BE2C (cell line): ENCODE measurements around the gene TCIRG1.

Experiments
- DNase-seq: peaks from one replicate; pipeline ENCODE4 v3.0.0-alpha.2; 2020
- H3K27me3 ChIP-seq: fragments of 250-450 bp; sonication (Bioruptor Pico); 2 replicates; pipeline ENCODE4 v1.5.1; 2020; ENCODE audit warnings: mild to moderate bottlenecking
- H3K36me3 ChIP-seq: fragments of 250-450 bp; sonication (Bioruptor Pico); 2 replicates; pipeline ENCODE4 v1.5.1; 2020; ENCODE audit warnings: mild to moderate bottlenecking
- H3K4me1 ChIP-seq: fragments of 250-450 bp; sonication (Bioruptor Pico); 2 replicates; pipeline ENCODE4 v1.5.1; 2020
- H3K4me3 ChIP-seq: 2 replicates; pipeline ENCODE4 v1.5.1; 2011; ENCODE audit warnings: low read depth, low read length
- H3K9me3 ChIP-seq: fragments of 250-450 bp; sonication (Bioruptor Pico); 2 replicates; pipeline ENCODE4 v1.5.1; 2020
- TF ChIP-seq, protein P1 (sequence below): IDR thresholded peaks from 2 replicates; pipeline ENCODE4 v1.5.1; 2012; ENCODE audit warnings: mild to moderate bottlenecking, low read depth, low read length

The TCIRG1 gene

DNA sequence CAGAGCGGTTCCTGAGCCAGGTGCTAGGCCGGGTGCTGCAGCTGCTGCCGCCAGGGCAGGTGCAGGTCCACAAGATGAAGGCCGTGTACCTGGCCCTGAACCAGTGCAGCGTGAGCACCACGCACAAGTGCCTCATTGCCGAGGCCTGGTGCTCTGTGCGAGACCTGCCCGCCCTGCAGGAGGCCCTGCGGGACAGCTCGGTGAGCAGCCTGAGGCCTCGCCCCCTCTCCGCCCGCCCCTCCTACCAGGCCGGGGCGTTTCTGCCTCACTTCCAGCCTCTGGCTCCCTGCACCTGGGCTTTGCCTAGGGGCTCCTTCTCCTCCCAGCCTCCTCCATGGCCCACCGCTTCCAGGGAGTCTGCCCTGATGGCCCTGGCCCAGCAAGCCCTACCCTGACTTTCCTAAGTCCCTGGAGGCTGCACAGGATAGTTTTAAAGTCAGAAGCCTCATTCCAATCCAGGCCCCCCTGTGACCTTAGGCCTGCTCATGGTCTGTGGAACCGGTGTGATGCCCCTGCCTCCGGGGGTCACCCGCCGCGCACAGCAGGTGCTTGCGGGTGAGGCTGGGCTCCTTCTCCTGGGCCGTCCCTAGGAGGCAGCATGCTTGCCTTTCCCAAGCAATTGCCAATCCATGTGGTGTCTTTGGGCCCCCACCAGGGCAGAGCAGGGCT, 5.5 kb downstream of the TCIRG1 start:
- TF ChIP-seq, protein P1, sequence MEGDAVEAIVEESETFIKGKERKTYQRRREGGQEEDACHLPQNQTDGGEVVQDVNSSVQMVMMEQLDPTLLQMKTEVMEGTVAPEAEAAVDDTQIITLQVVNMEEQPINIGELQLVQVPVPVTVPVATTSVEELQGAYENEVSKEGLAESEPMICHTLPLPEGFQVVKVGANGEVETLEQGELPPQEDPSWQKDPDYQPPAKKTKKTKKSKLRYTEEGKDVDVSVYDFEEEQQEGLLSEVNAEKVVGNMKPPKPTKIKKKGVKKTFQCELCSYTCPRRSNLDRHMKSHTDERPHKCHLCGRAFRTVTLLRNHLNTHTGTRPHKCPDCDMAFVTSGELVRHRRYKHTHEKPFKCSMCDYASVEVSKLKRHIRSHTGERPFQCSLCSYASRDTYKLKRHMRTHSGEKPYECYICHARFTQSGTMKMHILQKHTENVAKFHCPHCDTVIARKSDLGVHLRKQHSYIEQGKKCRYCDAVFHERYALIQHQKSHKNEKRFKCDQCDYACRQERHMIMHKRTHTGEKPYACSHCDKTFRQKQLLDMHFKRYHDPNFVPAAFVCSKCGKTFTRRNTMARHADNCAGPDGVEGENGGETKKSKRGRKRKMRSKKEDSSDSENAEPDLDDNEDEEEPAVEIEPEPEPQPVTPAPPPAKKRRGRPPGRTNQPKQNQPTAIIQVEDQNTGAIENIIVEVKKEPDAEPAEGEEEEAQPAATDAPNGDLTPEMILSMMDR = peak; percentile 25; the same call in 1 of the 2 replicates
- Histone ChIP-seq H3K27me3 (no peaks in the 10 kb centered on the region), H3K4me1 (peaks cover 33% of the 10 kb centered on the region), H3K36me3 (no peaks in the 10 kb centered on the region), H3K4me3 (peak overlapping the region; percentile 46; the same call in 1 of the 2 replicates), H3K9me3 (no peaks in the 10 kb centered on the region)
- peak; percentile 46 for DNase-seq

DNA sequence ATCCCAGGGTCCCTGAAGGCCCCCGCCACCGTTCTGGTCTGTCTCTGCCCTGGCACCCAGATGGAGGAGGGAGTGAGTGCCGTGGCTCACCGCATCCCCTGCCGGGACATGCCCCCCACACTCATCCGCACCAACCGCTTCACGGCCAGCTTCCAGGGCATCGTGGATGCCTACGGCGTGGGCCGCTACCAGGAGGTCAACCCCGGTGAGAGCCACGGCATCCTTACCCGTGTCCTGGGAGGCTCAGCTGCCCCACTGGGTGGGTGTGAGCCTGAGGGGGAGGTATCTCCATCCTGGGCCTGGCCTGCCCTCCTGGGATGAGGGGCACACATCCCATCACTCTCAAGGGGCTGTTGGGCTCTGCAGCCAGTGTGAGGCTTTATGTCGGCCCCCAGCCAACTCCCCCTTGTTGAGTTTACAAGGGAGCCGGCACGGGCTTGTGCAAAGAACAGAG, 6.1 kb downstream of the TCIRG1 start:
- TF ChIP-seq, protein P1 = no peak
- H3K27me3 ChIP-seq = no peaks in the 10 kb centered on the region
- H3K9me3 ChIP-seq = no peaks in the 10 kb centered on the region
- no peak overlapping the region for H3K4me3 ChIP-seq
- DNase-seq = peak; percentile 11
- peaks cover 30% of the 10 kb centered on the region for H3K4me1 ChIP-seq
- H3K36me3 ChIP-seq = no peaks in the 10 kb centered on the region

DNA sequence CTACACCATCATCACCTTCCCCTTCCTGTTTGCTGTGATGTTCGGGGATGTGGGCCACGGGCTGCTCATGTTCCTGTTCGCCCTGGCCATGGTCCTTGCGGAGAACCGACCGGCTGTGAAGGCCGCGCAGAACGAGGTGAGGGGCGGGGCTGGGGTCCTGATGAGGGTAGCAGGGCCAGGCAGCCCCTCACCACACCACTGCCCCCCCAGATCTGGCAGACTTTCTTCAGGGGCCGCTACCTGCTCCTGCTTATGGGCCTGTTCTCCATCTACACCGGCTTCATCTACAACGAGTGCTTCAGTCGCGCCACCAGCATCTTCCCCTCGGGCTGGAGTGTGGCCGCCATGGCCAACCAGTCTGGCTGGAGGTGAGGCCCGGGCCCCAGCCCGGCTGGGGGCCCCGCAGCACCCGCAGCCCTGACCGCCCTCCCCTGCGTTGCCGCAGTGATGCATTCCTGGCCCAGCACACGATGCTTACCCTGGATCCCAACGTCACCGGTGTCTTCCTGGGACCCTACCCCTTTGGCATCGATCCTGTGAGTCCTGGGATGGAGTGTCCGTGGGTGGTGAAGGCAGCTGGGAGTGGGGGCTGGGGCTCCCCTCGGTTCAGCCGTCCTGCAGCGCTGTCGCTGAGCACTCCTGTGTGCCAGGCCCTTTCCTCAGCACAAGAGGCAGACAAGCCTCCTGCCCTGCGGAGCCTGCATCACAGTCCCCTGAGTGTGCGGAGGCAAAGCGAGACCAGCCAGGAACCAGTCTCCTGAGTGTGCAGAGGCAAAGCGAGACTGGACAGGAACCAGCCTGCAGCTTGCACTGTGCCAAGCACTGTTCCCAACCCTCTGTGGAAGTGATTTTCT, 8.8 kb downstream of the TCIRG1 start:
- H3K36me3 ChIP-seq = peaks cover 2% of the 10 kb centered on the region; the same call in 1 of the 2 replicates

DNA sequence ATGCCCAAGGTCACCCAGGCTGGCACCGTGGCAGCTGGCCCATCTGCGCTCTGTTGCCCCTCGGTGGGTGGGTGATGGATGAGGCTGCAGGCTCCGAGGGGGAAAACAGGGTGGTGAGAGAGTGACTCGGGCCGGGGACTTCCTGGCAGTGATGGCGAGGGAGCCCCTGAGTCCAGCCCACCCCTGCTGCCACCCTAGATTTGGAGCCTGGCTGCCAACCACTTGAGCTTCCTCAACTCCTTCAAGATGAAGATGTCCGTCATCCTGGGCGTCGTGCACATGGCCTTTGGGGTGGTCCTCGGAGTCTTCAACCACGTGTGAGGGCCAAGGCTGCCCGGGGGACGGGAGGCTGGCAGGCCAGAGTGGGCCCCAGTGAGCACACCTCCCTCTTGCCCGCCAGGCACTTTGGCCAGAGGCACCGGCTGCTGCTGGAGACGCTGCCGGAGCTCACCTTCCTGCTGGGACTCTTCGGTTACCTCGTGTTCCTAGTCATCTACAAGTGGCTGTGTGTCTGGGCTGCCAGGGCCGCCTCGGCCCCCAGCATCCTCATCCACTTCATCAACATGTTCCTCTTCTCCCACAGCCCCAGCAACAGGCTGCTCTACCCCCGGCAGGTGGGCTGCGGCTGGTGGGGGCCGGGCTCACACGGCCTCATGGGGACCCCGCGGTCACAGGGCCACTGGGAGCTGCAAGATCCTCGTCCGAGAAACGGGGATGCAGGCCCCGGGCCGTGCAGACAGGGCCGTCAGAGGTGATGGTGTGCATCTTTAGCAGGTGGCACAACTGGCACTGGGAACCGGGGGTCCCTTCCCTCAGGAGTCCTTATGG, 10.1 kb downstream of the TCIRG1 start:
- Histone ChIP-seq H3K36me3 (peaks cover 2% of the 10 kb centered on the region; the same call in 1 of the 2 replicates), H3K9me3 (no peaks in the 10 kb centered on the region), H3K4me1 (peaks cover 7% of the 10 kb centered on the region), H3K27me3 (no peaks in the 10 kb centered on the region), H3K4me3 (no peak overlapping the region)
- peak; percentile 9 for DNase-seq
- TF ChIP-seq, protein P1 = no peak

More for the DNA sequence above, 8.8 kb downstream of the TCIRG1 start:
- TF ChIP-seq, protein P1 = no peak
- H3K4me1 ChIP-seq = peaks cover 16% of the 10 kb centered on the region
- no peaks in the 10 kb centered on the region for H3K9me3 ChIP-seq
- peak; percentile 10 for DNase-seq
- H3K27me3 ChIP-seq = no peaks in the 10 kb centered on the region
- no peak overlapping the region for H3K4me3 ChIP-seq

DNA sequence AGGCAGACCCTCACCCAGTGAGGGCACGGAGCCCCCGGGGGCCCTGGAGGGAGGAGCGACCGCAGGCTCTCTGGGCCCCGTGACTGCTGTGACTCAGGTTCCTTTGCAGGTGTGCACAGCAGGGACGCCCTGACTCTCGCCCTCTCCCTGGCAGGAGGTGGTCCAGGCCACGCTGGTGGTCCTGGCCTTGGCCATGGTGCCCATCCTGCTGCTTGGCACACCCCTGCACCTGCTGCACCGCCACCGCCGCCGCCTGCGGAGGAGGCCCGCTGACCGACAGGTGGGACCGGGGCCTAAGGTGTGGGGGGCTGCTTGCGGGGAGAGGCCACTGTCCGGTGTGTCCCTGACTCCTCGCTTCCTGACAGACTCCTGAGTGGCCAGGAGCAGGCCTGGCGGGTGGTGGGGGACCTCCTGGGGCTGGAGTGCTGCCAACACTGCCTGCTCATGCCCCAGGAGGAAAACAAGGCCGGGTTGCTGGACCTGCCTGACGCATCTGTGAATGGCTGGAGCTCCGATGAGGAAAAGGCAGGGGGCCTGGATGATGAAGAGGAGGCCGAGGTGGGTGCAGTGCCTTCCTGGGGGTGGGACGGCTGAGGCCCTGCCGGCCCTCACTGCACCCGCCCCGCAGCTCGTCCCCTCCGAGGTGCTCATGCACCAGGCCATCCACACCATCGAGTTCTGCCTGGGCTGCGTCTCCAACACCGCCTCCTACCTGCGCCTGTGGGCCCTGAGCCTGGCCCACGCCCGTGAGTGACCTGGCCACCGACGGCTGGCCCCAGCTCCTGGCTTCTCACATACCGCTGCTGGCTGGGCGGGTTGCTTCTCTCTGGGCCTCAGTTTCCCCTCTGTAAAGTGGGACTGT, 10.9 kb downstream of the TCIRG1 start:
- TF ChIP-seq, protein P1 = no peak
- no peaks in the 10 kb centered on the region for H3K9me3 ChIP-seq
- peaks cover 4% of the 10 kb centered on the region; the same call in 1 of the 2 replicates for H3K4me1 ChIP-seq
- H3K4me3 ChIP-seq = no peak overlapping the region
- H3K36me3 ChIP-seq = peaks cover 3% of the 10 kb centered on the region; the same call in 1 of the 2 replicates
- H3K27me3 ChIP-seq = no peaks in the 10 kb centered on the region
- DNase-seq = peak; percentile 32
